ENCODE data around the gene SYNJ2. TPM values are rescaled to one million over a fixed set of nuclear protein-coding genes. Genes with fewer than 3 reads are reported as not detected.

Gene SYNJ2
- polyA plus RNA-seq, 1 experiment = 40.8 TPM

DNA sequence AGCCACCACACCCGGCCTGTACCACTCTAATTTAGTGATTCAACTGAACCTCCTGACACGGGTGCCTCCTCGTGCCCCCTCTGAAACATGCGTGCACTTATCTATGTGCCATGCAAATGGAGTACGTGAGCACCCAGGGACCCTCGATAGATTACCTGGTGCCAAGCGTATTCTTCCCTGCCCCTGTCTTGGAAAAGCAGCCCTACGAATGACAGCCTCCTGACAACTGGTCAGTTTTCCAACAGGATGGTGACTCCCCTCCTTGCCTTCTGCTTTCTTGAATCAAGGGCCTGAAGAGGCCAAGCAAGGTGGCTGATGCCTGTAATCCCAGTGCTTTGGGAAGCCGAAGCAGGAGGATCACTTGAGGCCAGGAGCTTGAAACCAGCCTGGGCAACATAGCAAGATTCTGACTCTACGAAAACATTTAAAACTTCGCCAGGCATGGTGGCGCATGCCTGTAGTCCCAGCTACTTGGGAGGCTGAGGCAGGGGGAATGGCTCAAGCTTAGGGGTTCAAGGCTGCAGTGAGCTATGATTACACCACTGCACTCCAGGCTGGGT lies 25.4 kb upstream of the SYNJ2 start:
- peaks cover 21% of the 10 kb centered on the region for H3K9me3 ChIP-seq (ENCODE audit: control insufficient read depth, insufficient read depth, low read length)
- CTCF ChIA-PET = no interaction called here
- no peak overlapping the region for H3K27ac ChIP-seq (ENCODE audit: low read depth, low read length)
- no peak for DNase-seq (ENCODE audit: low read depth, low spot score)
- H3K27me3 ChIP-seq (ENCODE audit: control insufficient read depth, insufficient read depth, low read length) = no peaks in the 10 kb centered on the region
- TF ChIP-seq, protein P1, sequence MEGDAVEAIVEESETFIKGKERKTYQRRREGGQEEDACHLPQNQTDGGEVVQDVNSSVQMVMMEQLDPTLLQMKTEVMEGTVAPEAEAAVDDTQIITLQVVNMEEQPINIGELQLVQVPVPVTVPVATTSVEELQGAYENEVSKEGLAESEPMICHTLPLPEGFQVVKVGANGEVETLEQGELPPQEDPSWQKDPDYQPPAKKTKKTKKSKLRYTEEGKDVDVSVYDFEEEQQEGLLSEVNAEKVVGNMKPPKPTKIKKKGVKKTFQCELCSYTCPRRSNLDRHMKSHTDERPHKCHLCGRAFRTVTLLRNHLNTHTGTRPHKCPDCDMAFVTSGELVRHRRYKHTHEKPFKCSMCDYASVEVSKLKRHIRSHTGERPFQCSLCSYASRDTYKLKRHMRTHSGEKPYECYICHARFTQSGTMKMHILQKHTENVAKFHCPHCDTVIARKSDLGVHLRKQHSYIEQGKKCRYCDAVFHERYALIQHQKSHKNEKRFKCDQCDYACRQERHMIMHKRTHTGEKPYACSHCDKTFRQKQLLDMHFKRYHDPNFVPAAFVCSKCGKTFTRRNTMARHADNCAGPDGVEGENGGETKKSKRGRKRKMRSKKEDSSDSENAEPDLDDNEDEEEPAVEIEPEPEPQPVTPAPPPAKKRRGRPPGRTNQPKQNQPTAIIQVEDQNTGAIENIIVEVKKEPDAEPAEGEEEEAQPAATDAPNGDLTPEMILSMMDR (IDR thresholded peaks at IDR 0.05; ENCODE audit: low read depth, low read length) = no peak
- POLR2A ChIA-PET = interaction anchor here (0.7 kb wide), 1 partner anchor 270 kb away, joined by 3 read pairs; no protein-coding TSS in a partner anchor
- H3K4me3 ChIP-seq (ENCODE audit: low read depth, low read length) = no peak overlapping the region

DNA sequence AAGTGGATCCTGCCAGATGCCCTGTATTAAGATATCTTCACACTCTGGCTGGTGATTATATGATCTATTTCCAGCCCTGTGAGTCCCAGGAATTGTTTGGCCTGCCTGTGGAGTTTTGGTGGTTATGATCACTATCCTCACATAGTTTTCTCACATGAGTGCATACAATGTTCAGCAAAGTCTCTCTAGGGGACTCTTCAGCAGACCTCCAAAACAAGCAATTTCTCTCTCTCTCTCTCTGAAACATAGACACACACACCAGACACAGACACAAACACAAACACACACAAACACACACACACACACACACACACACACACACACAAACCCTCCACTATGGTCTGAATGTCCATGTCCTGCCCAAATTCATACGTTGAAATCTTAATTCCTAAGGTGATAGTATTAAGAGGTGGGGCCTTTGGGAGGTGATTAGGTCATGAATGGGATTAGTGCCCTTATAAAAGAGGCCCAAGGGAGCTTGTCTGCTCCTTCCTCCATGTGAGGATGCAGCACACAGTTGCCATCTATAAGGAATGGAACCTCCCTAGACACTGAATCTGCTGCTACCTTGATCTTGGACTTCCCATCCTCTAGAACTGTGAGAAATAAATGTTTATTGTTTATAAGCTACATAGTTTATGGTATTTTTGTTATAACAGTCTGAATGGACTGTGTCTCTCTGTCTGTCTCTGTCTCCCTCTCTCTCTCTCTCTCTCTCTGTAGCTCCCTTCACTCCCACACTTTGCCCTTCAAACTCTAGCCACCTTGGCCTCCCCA lies 22.0 kb upstream of the SYNJ2 start:
- no peak overlapping the region for H3K4me3 ChIP-seq (ENCODE audit: low read depth, low read length)
- no peak overlapping the region for H3K27ac ChIP-seq (ENCODE audit: low read depth, low read length)
- POLR2A ChIA-PET = no interaction called here
- TF ChIP-seq, protein P1 (IDR thresholded peaks at IDR 0.05; ENCODE audit: low read depth, low read length) = no peak
- no peak for DNase-seq (ENCODE audit: low read depth, low spot score)
- CTCF ChIA-PET = no interaction called here
- H3K9me3 ChIP-seq (ENCODE audit: control insufficient read depth, insufficient read depth, low read length) = peaks cover 21% of the 10 kb centered on the region
- H3K27me3 ChIP-seq (ENCODE audit: control insufficient read depth, insufficient read depth, low read length) = no peaks in the 10 kb centered on the region

DNA sequence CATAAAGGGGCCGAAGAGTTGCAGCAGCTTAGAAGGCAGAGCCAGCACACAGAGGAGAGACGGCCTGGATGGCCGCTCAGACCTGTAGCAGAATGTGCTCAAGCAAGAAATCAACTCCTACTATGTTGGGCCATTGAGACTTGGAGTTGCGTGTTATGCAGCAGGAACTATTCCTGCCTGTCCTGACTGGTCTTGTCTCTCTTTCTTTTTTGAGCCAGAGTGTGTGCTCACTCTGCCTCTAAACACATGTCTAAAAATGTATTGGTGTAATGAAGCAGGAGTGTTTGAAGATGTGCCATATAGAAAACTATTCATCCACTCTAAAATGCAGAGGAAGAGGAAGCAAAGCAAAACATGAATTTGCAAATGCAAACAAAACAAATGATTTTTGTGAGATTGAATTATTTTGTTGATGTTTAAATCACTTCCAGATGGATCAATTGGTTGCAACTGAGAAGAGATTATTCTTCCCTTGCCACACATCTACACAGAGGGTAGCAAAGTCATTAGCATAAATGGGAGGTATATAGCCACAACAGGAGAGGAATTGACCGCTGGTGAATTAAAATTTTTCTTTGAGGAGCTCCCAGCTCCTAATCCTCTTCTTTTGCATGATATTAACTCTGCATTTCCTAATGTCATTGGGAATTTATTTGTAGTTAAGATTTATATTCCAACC lies 20.4 kb upstream of the SYNJ2 start:
- Histone ChIP-seq H3K27me3 (ENCODE audit: control insufficient read depth, insufficient read depth, low read length) (no peaks in the 10 kb centered on the region), H3K9me3 (ENCODE audit: control insufficient read depth, insufficient read depth, low read length) (peaks cover 21% of the 10 kb centered on the region), H3K27ac (ENCODE audit: low read depth, low read length) (no peak overlapping the region), H3K4me3 (ENCODE audit: low read depth, low read length) (no peak overlapping the region)
- POLR2A ChIA-PET = no interaction called here
- CTCF ChIA-PET = no interaction called here
- DNase-seq (ENCODE audit: low read depth, low spot score) = no peak
- TF ChIP-seq, protein P1 (IDR thresholded peaks at IDR 0.05; ENCODE audit: low read depth, low read length) = no peak

DNA sequence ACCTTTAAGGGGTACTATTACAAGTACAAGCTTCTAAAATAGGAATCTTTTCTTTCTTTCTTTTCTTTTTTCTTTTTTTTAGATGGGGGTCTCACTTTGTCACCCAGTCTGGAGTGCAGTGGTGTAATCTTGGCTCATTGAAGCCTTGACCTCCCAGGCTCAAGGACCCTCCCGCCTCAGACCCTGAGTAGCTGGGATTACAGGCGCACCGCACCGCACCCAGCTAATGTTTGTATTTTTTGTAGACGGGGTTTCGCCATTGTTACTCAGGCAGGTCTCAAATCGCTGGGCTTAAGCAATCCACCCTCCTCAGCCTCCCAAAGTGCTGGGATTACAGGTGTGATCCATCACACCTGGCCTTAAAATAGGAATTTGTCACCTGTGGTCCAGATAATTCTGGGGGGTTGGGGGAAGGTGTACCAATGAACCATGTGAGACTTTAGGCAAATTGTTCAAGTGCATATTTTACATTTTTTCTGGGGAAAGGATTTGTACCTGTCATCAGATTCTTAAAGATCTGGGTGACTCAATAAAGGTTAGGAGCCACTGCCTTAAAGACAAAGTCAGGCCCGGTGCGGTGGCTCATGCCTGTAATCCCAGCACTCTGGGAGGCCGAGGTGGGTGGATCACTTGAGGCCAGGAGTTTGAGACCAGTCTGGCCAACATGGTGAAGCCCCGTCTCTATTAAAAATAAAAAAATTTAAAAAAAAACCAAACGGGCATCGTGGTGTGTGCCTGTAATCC lies 19.7 kb upstream of the SYNJ2 start:
- Histone ChIP-seq H3K27ac (ENCODE audit: low read depth, low read length) (no peak overlapping the region), H3K27me3 (ENCODE audit: control insufficient read depth, insufficient read depth, low read length) (no peaks in the 10 kb centered on the region), H3K4me3 (ENCODE audit: low read depth, low read length) (no peak overlapping the region), H3K9me3 (ENCODE audit: control insufficient read depth, insufficient read depth, low read length) (peaks cover 21% of the 10 kb centered on the region)
- DNase-seq (ENCODE audit: low read depth, low spot score) = no peak
- ChIA-PET CTCF (no interaction called here), POLR2A (interaction anchor here (0.8 kb wide), 1 partner anchor 125 kb away, joined by 4 read pairs; no protein-coding TSS in a partner anchor)
- TF ChIP-seq, protein P1 (IDR thresholded peaks at IDR 0.05; ENCODE audit: low read depth, low read length) = no peak

All from AG04450 (cell line).